Neuronal stem cell (in vitro differentiated cells): ENCODE measurements around the gene POU5F1.

Experiments
- DNase-seq: peaks from one replicate; pipeline ENCODE4 v3.0.0-alpha.2; 2013; ENCODE audit warnings: low spot score
- H2AFZ ChIP-seq: one replicate; pipeline ENCODE4 v1.6.1; 2013; ENCODE audit warnings: mild to moderate bottlenecking, low read length, inconsistent platforms
- H2AK5ac ChIP-seq: 2 replicates; pipeline ENCODE4 v1.6.1; 2013; ENCODE audit warnings: low read depth, mild to moderate bottlenecking, inconsistent platforms, low read length, moderate library complexity, mixed read lengths
- H2BK120ac ChIP-seq: 2 replicates; pipeline ENCODE4 v1.6.1; 2013; ENCODE audit warnings: low read depth, mild to moderate bottlenecking, inconsistent platforms, low read length, moderate library complexity, mixed read lengths
- H2BK12ac ChIP-seq: one replicate; pipeline ENCODE4 v1.6.1; 2013; ENCODE audit warnings: low read length, inconsistent platforms
- H2BK15ac ChIP-seq: 2 replicates; pipeline ENCODE4 v1.6.1; 2013; ENCODE audit warnings: mild to moderate bottlenecking, low read length, inconsistent platforms, mixed read lengths
- H2BK5ac ChIP-seq: one replicate; pipeline ENCODE4 v1.6.1; 2013; ENCODE audit warnings: inconsistent platforms, mild to moderate bottlenecking, low read length, moderate library complexity
- H3K14ac ChIP-seq: one replicate; pipeline ENCODE4 v1.6.1; 2013; ENCODE audit warnings: low read length, inconsistent platforms
- H3K18ac ChIP-seq: 2 replicates; pipeline ENCODE4 v1.6.1; 2013; ENCODE audit warnings: low read length, inconsistent platforms
- H3K23ac ChIP-seq: 2 replicates; pipeline ENCODE4 v1.6.1; 2013; ENCODE audit warnings: low read depth, mild to moderate bottlenecking, mixed read lengths, low read length, inconsistent platforms; ENCODE audit not compliant: poor library complexity
- H3K27ac ChIP-seq: replicated peaks from 3 replicates; pipeline ENCODE4 v1.5.1; 2013; ENCODE audit warnings: low read length, inconsistent platforms
- H3K27me3 ChIP-seq, 3 experiments: 2 replicates each; pipeline ENCODE4 v1.6.1; 2013; ENCODE audit warnings: low read length in 3 of 3, mild to moderate bottlenecking in 2 of 3, inconsistent platforms in 1 of 3, low read depth in 1 of 3, mixed read lengths in 1 of 3, moderate library complexity in 1 of 3; ENCODE audit not compliant: control insufficient read depth in 3 of 3, insufficient read depth in 3 of 3
- H3K36me3 ChIP-seq, 2 donors: replicated peaks in 1 of 2; 2 replicates each; pipeline ENCODE4 v1.6.1; 2013; ENCODE audit warnings: low read length in 2 of 2; ENCODE audit not compliant: control insufficient read depth in 2 of 2, insufficient read depth in 2 of 2
- H3K4ac ChIP-seq: 2 replicates; pipeline ENCODE4 v1.6.1; 2013; ENCODE audit warnings: inconsistent platforms, mild to moderate bottlenecking, low read length, moderate library complexity
- H3K4me1 ChIP-seq, 2 donors: 1 replicate in 1 of 2; 2 replicates in 1 of 2; pipeline ENCODE4 v1.6.1; 2013; ENCODE audit warnings: low read length in 2 of 2, low read depth in 1 of 2; ENCODE audit not compliant: control insufficient read depth in 2 of 2, insufficient read depth in 1 of 2
- H3K4me2 ChIP-seq: one replicate; pipeline ENCODE4 v1.6.1; 2013; ENCODE audit warnings: mild to moderate bottlenecking, low read length, inconsistent platforms; ENCODE audit not compliant: insufficient read depth, poor library complexity, severe bottlenecking
- H3K4me3 ChIP-seq, 2 donors: 2 replicates each; pipeline ENCODE4 v1.5.1; 2013; ENCODE audit warnings: low read length in 2 of 2, mild to moderate bottlenecking in 2 of 2, inconsistent platforms in 1 of 2, moderate library complexity in 1 of 2
- H3K79me1 ChIP-seq: one replicate; pipeline ENCODE4 v1.6.1; 2013; ENCODE audit warnings: low read depth, mild to moderate bottlenecking, inconsistent platforms, low read length, moderate library complexity
- H3K9ac ChIP-seq: one replicate; pipeline ENCODE4 v1.6.1; 2013; ENCODE audit warnings: mild to moderate bottlenecking, low read depth, low read length, inconsistent platforms; ENCODE audit not compliant: poor library complexity
- H3K9me3 ChIP-seq, 2 donors: replicated peaks in 1 of 2; 2 replicates each; pipeline versions ENCODE3 to v1.6.1; 2013; ENCODE audit warnings: low read length in 2 of 2, mild to moderate bottlenecking in 2 of 2, inconsistent platforms in 1 of 2, low read depth in 1 of 2, mixed read lengths in 1 of 2, moderate library complexity in 1 of 2; ENCODE audit not compliant: control insufficient read depth in 2 of 2, insufficient read depth in 1 of 2
- H4K8ac ChIP-seq: one replicate; pipeline ENCODE4 v1.6.1; 2013; ENCODE audit warnings: low read depth, mild to moderate bottlenecking, inconsistent platforms, low read length, moderate library complexity
- H4K91ac ChIP-seq: one replicate; pipeline ENCODE4 v1.6.1; 2013; ENCODE audit warnings: low read length, low read depth, mild to moderate bottlenecking, inconsistent platforms; ENCODE audit not compliant: poor library complexity
- WGBS, 2 donors: extraction: QIAGEN DNeasy Blood & Tissue Kit; methylation state at CpG; one replicate each; pipeline ENCODE4 v1.1.7; 2013; ENCODE audit warnings: missing lambda C conversion rate in 2 of 2, mixed read lengths in 1 of 2; ENCODE audit not compliant: insufficient read length in 2 of 2, insufficient replicate concordance in 1 of 2; ENCODE audit errors: extremely low coverage in 2 of 2; 5-methylcytosine and 5-hydroxymethylcytosine counted together

The POU5F1 gene

DNA sequence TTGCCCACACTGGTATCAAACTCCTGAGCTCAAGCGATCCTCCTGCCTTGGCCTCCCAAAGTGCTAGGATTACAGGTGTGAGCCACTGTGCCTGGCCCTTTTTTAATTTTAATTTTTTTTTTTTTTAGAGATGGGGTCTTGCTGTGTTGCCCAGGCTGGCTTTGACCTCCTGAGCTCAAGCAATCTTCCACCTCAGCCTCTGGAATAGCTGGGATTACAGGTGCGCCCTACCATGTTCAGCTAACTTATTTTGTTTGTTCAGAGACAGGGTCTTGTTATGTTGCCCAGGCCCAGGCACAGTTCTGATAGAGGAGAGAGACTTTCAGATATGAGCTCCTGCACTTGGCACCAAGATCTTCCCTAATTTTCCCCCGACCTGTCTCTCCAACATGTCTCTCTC is 39.7 kb downstream of the POU5F1 start:
- no peak overlapping the region for H3K14ac ChIP-seq
- no peaks in the 10 kb centered on the region for H3K79me1 ChIP-seq
- H2BK5ac ChIP-seq, result no peak overlapping the region
- H3K4me3 ChIP-seq, result no peak overlapping the region
- H4K91ac ChIP-seq, result no peak overlapping the region
- H3K4me2 ChIP-seq, result no peak overlapping the region
- H2BK12ac ChIP-seq, result no peak overlapping the region
- peaks cover 0 to 4% of the 10 kb centered on the region in 2 donors for H3K4me1 ChIP-seq
- no peaks in the 10 kb centered on the region for H3K36me3 ChIP-seq
- no peak overlapping the region for H2BK15ac ChIP-seq
- H3K9me3 ChIP-seq, result no peaks in the 10 kb centered on the region
- no peak overlapping the region for H3K18ac ChIP-seq
- H3K27ac ChIP-seq, result no peak overlapping the region
- H2AFZ ChIP-seq, result no peak overlapping the region
- no peak overlapping the region for H3K9ac ChIP-seq
- WGBS, 2 donors, result no CpG with 5 or more reads among the region's 3 CpGs
- H3K4ac ChIP-seq, result no peak overlapping the region
- no peak for DNase-seq
- no peak overlapping the region for H4K8ac ChIP-seq
- H2BK120ac ChIP-seq, result no peak overlapping the region
- H3K27me3 ChIP-seq, result peaks cover 0 to 9% (median 0%) of the 10 kb centered on the region in 3 experiments
- H3K23ac ChIP-seq, result no peak overlapping the region
- no peak overlapping the region for H2AK5ac ChIP-seq

GRCh38 chr6:31129130-31129529 is 41.4 kb downstream of the POU5F1 start:
- H3K14ac ChIP-seq, result no peak overlapping the region
- no peak overlapping the region for H3K18ac ChIP-seq
- no CpG with 5 or more reads among the region's 4 CpGs for WGBS, 2 donors
- H4K91ac ChIP-seq, result no peak overlapping the region
- no peaks in the 10 kb centered on the region for H3K36me3 ChIP-seq
- no peak for DNase-seq
- no peak overlapping the region for H2AFZ ChIP-seq
- no peak overlapping the region for H3K4ac ChIP-seq
- no peak overlapping the region for H3K4me2 ChIP-seq
- peaks cover 3 to 10% of the 10 kb centered on the region in 2 donors for H3K4me1 ChIP-seq
- no peak overlapping the region for H3K4me3 ChIP-seq
- H3K9me3 ChIP-seq, result no peaks in the 10 kb centered on the region
- no peak overlapping the region for H2BK12ac ChIP-seq
- H2BK120ac ChIP-seq, result no peak overlapping the region
- no peak overlapping the region for H3K9ac ChIP-seq
- H3K23ac ChIP-seq, result no peak overlapping the region
- H3K79me1 ChIP-seq, result no peaks in the 10 kb centered on the region
- H2BK5ac ChIP-seq, result no peak overlapping the region
- H2BK15ac ChIP-seq, result no peak overlapping the region
- H2AK5ac ChIP-seq, result no peak overlapping the region
- peaks cover 0 to 20% (median 0%) of the 10 kb centered on the region in 3 experiments for H3K27me3 ChIP-seq
- no peak overlapping the region for H3K27ac ChIP-seq
- no peak overlapping the region for H4K8ac ChIP-seq

- no peak overlapping the region for H3K4ac ChIP-seq
- H3K9me3 ChIP-seq, result no peaks in the 10 kb centered on the region
- peaks cover 0 to 25% (median 0%) of the 10 kb centered on the region in 3 experiments for H3K27me3 ChIP-seq
- peak; percentile 57 for DNase-seq
- H3K79me1 ChIP-seq, result no peaks in the 10 kb centered on the region
- H2AK5ac ChIP-seq, result no peak overlapping the region
- H3K18ac ChIP-seq, result no peak overlapping the region
- no CpG with 5 or more reads among the region's 8 CpGs for WGBS, 2 donors
- no peak overlapping the region for H3K14ac ChIP-seq
- H3K4me1 ChIP-seq, result peaks cover 3 to 14% of the 10 kb centered on the region in 2 donors
- H2BK5ac ChIP-seq, result no peak overlapping the region
- H2AFZ ChIP-seq, result no peak overlapping the region
- H3K36me3 ChIP-seq, result no peaks in the 10 kb centered on the region
- no peak overlapping the region for H3K27ac ChIP-seq
- H2BK15ac ChIP-seq, result no peak overlapping the region
- no peak overlapping the region for H2BK120ac ChIP-seq
- no peak overlapping the region for H3K4me3 ChIP-seq
- H2BK12ac ChIP-seq, result no peak overlapping the region
- H3K23ac ChIP-seq, result no peak overlapping the region
- H3K4me2 ChIP-seq, result no peak overlapping the region
- no peak overlapping the region for H3K9ac ChIP-seq
- no peak overlapping the region for H4K8ac ChIP-seq
- no peak overlapping the region for H4K91ac ChIP-seq
Observed at GRCh38 chr6:31128093-31128676, 42.3 kb downstream of the POU5F1 start.

DNA sequence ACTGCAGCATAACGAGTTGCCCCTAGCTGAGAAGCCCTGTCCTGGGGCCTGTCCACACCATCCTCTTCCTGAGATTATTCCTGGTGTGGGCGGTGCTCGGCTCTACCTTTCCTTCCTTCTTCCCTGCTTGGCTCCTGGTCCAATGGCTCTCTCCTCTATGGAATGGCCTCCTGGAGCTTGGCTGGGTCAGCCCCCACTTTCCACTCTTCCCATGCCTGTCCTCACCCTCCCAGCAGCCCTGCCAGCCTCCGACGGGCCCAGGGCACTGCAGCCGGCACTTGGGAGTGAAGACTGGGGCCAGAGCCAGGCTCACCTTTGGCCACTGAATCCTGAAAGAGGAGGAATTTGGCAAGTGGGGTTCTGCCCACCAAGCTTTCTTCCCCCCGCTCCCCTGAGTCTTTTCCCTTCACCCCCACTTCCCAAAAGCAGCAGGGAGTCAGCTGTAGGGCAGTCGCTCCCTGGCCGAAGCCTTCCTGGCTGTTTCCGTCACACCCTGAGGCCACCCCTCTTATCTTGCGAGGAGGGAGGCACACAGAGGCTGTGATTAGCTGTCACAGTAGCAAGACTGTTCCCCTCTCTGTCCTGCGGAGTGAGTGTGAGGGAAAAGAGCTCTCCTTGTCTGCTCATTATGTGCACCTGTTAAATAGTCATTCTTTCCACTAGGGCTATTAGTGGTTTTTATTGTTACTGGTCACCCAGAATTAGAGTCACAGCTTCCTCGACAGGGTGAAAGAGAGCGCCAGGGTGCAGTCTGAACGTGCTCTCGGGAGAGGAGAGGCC is 43.9 kb downstream of the POU5F1 start:
- Histone ChIP-seq H3K79me1 (no peaks in the 10 kb centered on the region), H3K27me3 (peaks cover 0 to 29% (median 0%) of the 10 kb centered on the region in 3 experiments), H3K14ac (no peak overlapping the region), H2BK12ac (peak overlapping the region; percentile 60), H2BK120ac (no peak overlapping the region), H3K4me1 (peaks cover 3 to 14% of the 10 kb centered on the region in 2 donors), H3K18ac (no peak overlapping the region), H4K91ac (no peak overlapping the region), H3K9ac (no peak overlapping the region), H3K36me3 (no peaks in the 10 kb centered on the region), H4K8ac (no peak overlapping the region), H3K4me3 (no peak overlapping the region), H2AK5ac (no peak overlapping the region), H2BK5ac (no peak overlapping the region), H2AFZ (peak overlapping the region; percentile 47), H3K9me3 (no peaks in the 10 kb centered on the region), H3K27ac (no peak overlapping the region), H3K4ac (no peak overlapping the region), H3K23ac (no peak overlapping the region), H2BK15ac (no peak overlapping the region), H3K4me2 (no peak overlapping the region)
- no peak for DNase-seq
- no CpG with 5 or more reads among the region's 16 CpGs for WGBS, 2 donors
